ENCODE measurements around the gene NEK10.

- TF ChIP-seq CTCF (IDR thresholded peaks at IDR 0.05) (no peak), POLR2A (IDR thresholded peaks at IDR 0.05; ENCODE audit: low read depth) (no peak), POLR2AphosphoS5 (IDR thresholded peaks at IDR 0.05) (no peak), EP300 (IDR thresholded peaks at IDR 0.05) (no peak)
These were observed 79.3 kb downstream of the NEK10 start for GRCh38 chr3:27289769-27290413.
